HepG2 (cell line): Measurements from ENCODE around the gene NF2. TPM values are rescaled to one million over a fixed set of nuclear protein-coding genes. Genes with fewer than 3 reads are reported as not detected.

ENCODE experiments used
- ATAC-seq: fragments of 200-7000 bp; cut with Tn5 transposase; 3 replicates; pipeline ENCODE4 v1.9.1; 2020; ENCODE audit warnings: mild to moderate bottlenecking, moderate library complexity
- BruUV-seq: library from RNA; stranded (reverse); fragments of 400-500 nt; replicated peaks from 2 replicates; lab custom pipeline; 2021; lab: Mats Ljungman, UMichigan
- CTCF ChIA-PET: fragments of 300-600 bp; formaldehyde crosslinking; extraction: SDS; loops from one replicate; lab custom pipeline; 2021; ENCODE audit warnings: low total read pairs, inconsistent platforms, low intra/inter-chr PET ratio; lab: Yijun Ruan, JAX
- POLR2A ChIA-PET: fragments of 350-600 bp; sonication (Branson Sonifier 250); formaldehyde crosslinking; loops from one replicate; lab custom pipeline; 2020; ENCODE audit warnings: antibody characterized with exemption, inconsistent platforms; lab: Yijun Ruan, JAX
- DNase-seq: peaks from one replicate; pipeline ENCODE4 v3.0.0-alpha.2; 2015; ENCODE audit warnings: low spot score
- FAIRE-seq: peaks from 3 replicates; lab custom pipeline; 2011; peaks lifted over from hg19 to GRCh38; lab: Jason Lieb, UNC
- H2AFZ ChIP-seq: one replicate; pipeline ENCODE4 v1.6.1; 2011; ENCODE audit warnings: low read length, inconsistent platforms
- H3K27ac ChIP-seq: fragments of 300-600 bp; 3 replicates; pipeline ENCODE4 v1.8.0; 2011; ENCODE audit warnings: mixed run types, mild to moderate bottlenecking, mixed read lengths, low read length, inconsistent platforms; ENCODE audit not compliant: insufficient read depth; ENCODE audit errors: extremely low read length
- H3K27me3 ChIP-seq, 2 experiments: fragments of 200-600 bp in 1 of 2; 2 replicates in 1 of 2; 3 replicates in 1 of 2; pipeline versions ENCODE4 v1.6.0 to v1.8.0; 2011; ENCODE audit warnings: low read length in 2 of 2, mild to moderate bottlenecking in 2 of 2, moderate library complexity in 2 of 2, inconsistent platforms in 1 of 2; ENCODE audit not compliant: insufficient read depth in 2 of 2, control insufficient read depth in 1 of 2
- H3K36me3 ChIP-seq, 2 experiments: fragments of 200-600 bp in 1 of 2; replicated peaks in 1 of 2; 2 replicates in 1 of 2; 3 replicates in 1 of 2; pipeline versions ENCODE4 v1.5.1 to v1.8.0; 2011; ENCODE audit warnings: low read length in 2 of 2, inconsistent platforms in 1 of 2; ENCODE audit not compliant: insufficient read depth in 2 of 2, control insufficient read depth in 1 of 2
- H3K4me1 ChIP-seq: 2 replicates; pipeline ENCODE4 v1.5.1; 2012; ENCODE audit warnings: low read length, inconsistent platforms; ENCODE audit not compliant: insufficient read depth
- H3K4me2 ChIP-seq: 2 replicates; pipeline ENCODE4 v1.6.0; 2011; ENCODE audit warnings: low read depth, low read length, inconsistent platforms
- H3K4me3 ChIP-seq, 3 experiments: fragments of 200-600 bp in 1 of 3; sonication (generic), shearing (Covaris generic) in 1 of 3; replicated peaks in 1 of 3; 2 replicates each; pipeline ENCODE4 v1.5.1; 2011 to 2016; ENCODE audit warnings: low read length in 3 of 3, inconsistent platforms in 2 of 3, low read depth in 2 of 3, mild to moderate bottlenecking in 2 of 3, control low read depth in 1 of 3, mixed read lengths in 1 of 3; ENCODE audit not compliant: insufficient read depth in 1 of 3
- H3K79me2 ChIP-seq: one replicate; pipeline ENCODE4 v1.6.1; 2011; ENCODE audit warnings: low read length, inconsistent platforms; ENCODE audit not compliant: insufficient read depth
- H3K9ac ChIP-seq: 2 replicates; pipeline ENCODE4 v1.6.0; 2011; ENCODE audit warnings: mild to moderate bottlenecking, low read depth, low read length, inconsistent platforms; ENCODE audit not compliant: insufficient read depth
- H3K9me3 ChIP-seq: 2 replicates; pipeline ENCODE4 v1.5.1; 2012; ENCODE audit warnings: mild to moderate bottlenecking, low read length
- H4K20me1 ChIP-seq: 2 replicates; pipeline ENCODE4 v1.6.0; 2011; ENCODE audit warnings: inconsistent platforms, mild to moderate bottlenecking, low read length, moderate library complexity; ENCODE audit not compliant: insufficient read depth
- ADNP ChIP-seq: sonication (generic); formaldehyde crosslinking; IDR thresholded peaks from 2 replicates; pipeline ENCODE4 v1.4.0; 2020; ENCODE audit warnings: missing genetic modification reagents
- CBFB ChIP-seq: sonication (generic); formaldehyde crosslinking; IDR thresholded peaks from 2 replicates; pipeline ENCODE4 v1.4.0; 2020; ENCODE audit warnings: missing genetic modification reagents
- DNMT1 ChIP-seq: sonication (generic); formaldehyde crosslinking; IDR thresholded peaks from 2 replicates; pipeline ENCODE4 v1.5.1; 2020; ENCODE audit warnings: mild to moderate bottlenecking, missing genetic modification reagents
- HNRNPK ChIP-seq: fragments of 200-400 bp; formaldehyde crosslinking; IDR thresholded peaks from 2 replicates; pipeline ENCODE4 v1.6.1; 2018; ENCODE audit warnings: low read length, low read depth, moderate library complexity, mild to moderate bottlenecking; ENCODE audit not compliant: poor library complexity, severe bottlenecking
- HOMEZ ChIP-seq: IDR thresholded peaks from 2 replicates; pipeline ENCODE4 v1.6.1; 2016; ENCODE audit warnings: low read depth
- KAT8 ChIP-seq: IDR thresholded peaks from 2 replicates; pipeline ENCODE4 v1.6.1; 2016; ENCODE audit warnings: missing genetic modification reagents, missing compliant biosample characterization
- MAFF ChIP-seq: IDR thresholded peaks from 2 replicates; pipeline ENCODE4 v1.6.1; 2011; ENCODE audit warnings: low read depth, low read length, improper control_type of control experiment
- MAFK ChIP-seq, 2 experiments: IDR thresholded peaks in 1 of 2; conservative IDR thresholded peaks in 1 of 2; 2 replicates each; pipeline ENCODE4 v1.6.1; 2011; ENCODE audit warnings: improper control_type of control experiment in 2 of 2, low read length in 2 of 2
- POGK ChIP-seq: sonication (generic); formaldehyde crosslinking; conservative IDR thresholded peaks from 2 replicates; pipeline ENCODE4 v1.8.0; 2022; ENCODE audit warnings: mild to moderate bottlenecking, moderate library complexity, missing genetic modification reagents
- TEAD3 ChIP-seq: optimal IDR thresholded peaks from 2 replicates; pipeline ENCODE3; 2016; ENCODE audit warnings: borderline replicate concordance
- ZNF143 ChIP-seq: sonication (generic); formaldehyde crosslinking; IDR thresholded peaks from 2 replicates; pipeline ENCODE4 v1.4.0; 2020; ENCODE audit warnings: missing genetic modification reagents
- ZNF256 ChIP-seq: sonication (generic); formaldehyde crosslinking; conservative IDR thresholded peaks from 2 replicates; pipeline ENCODE4 v1.4.0; 2020; ENCODE audit warnings: missing genetic modification reagents
- ZNF263 ChIP-seq: sonication (generic); formaldehyde crosslinking; IDR thresholded peaks from 2 replicates; pipeline ENCODE4 v1.4.0; 2020; ENCODE audit warnings: missing genetic modification reagents
- ZNF589 ChIP-seq: sonication (generic); formaldehyde crosslinking; conservative IDR thresholded peaks from 2 replicates; pipeline ENCODE4 v1.8.0; 2022; ENCODE audit warnings: mild to moderate bottlenecking, moderate library complexity, missing genetic modification reagents
- ZNF83 ChIP-seq: sonication (generic); formaldehyde crosslinking; IDR thresholded peaks from 2 replicates; pipeline ENCODE4 v1.4.0; 2020; ENCODE audit warnings: missing genetic modification reagents, mild to moderate bottlenecking, borderline replicate concordance
- WGBS: methylation state at CpG from one replicate; pipeline ENCODE4 v1.1.6; 2017; ENCODE audit warnings: low lambda C conversion rate; 5-methylcytosine and 5-hydroxymethylcytosine counted together
- in situ Hi-C: cut with HindIII; loops from 2 replicates; pipeline ENCODE4 v1.10.0; 2017; ENCODE audit warnings: low pct_unique_long_range_greater_than_20kb; ENCODE audit not compliant: extremely low pct_ligation_motif_present
- intact Hi-C: fragments of 100-400 bp; cut with micrococcal nuclease; formaldehyde crosslinking; loops from one replicate; pipeline ENCODE4 v1.10.0; 2022; ENCODE audit not compliant: unreplicated experiment
- polyA plus RNA-seq, 8 experiments: library from polyadenylated mRNA; depleted of rRNA in 3 of 8; stranded (reverse) in 7 of 8; unstranded in 1 of 8; fragments of >200 nt; fragmentation: Illumina TruSeq in 4 of 8; extraction: Trizol in 4 of 8; gene quantifications; 2 replicates each; pipeline versions ENCODE4 v1.2.1 to v1.2.3, GENCODE V29; 2011 to 2016; ENCODE audit warnings: low read depth in 4 of 8, missing spikeins in 1 of 8, mixed read lengths in 1 of 8; ENCODE audit not compliant: insufficient read depth in 1 of 8
- total RNA-seq, 5 experiments: library from RNA; depleted of rRNA; stranded (reverse); fragments of >200 nt; fragmentation: Illumina TruSeq; extraction: Trizol; gene quantifications; 2 replicates each; pipeline ENCODE4 v1.2.3, GENCODE V29; 2016; ENCODE audit warnings: low read depth in 1 of 5

Gene NF2
- total and polyA plus RNA-seq, 2 of the 13 experiments (the other 11 are each of a cell fraction or from before 2014, with no cell fraction given), result 9.3 to 33.3 TPM

GRCh38 chr22:29617922-29618629 lies 14.6 kb downstream of the NF2 start:
- POLR2A ChIA-PET, result no interaction called here
- Histone ChIP-seq H4K20me1 (no peaks in the 10 kb centered on the region), H3K27ac (no peak overlapping the region), H3K4me3 (no peak overlapping the region), H3K27me3 (no peaks in the 10 kb centered on the region), H3K9ac (no peak overlapping the region), H3K36me3 (no peaks in the 10 kb centered on the region), H3K79me2 (peaks cover 24% of the 10 kb centered on the region), H2AFZ (no peak overlapping the region), H3K9me3 (no peaks in the 10 kb centered on the region), H3K4me2 (no peak overlapping the region), H3K4me1 (peaks cover 10% of the 10 kb centered on the region)
- DNase-seq, result no peak
- no TSS peak for BruUV-seq
- no peak for ATAC-seq
- FAIRE-seq, result no peak
- in situ Hi-C loops (no loop called here), intact Hi-C loops (no loop called here)
- CTCF ChIA-PET, result no interaction called here
- WGBS, result 61% methylated on average over 2 of the region's 2 CpGs
- TF ChIP-seq MAFF (peak; percentile 36; the same call in 1 of the 2 replicates), MAFK (conservative IDR thresholded peaks at IDR 0.05 in 1 of 2, IDR thresholded peaks at IDR 0.05 in 1 of 2; ENCODE audit: low read length in 2 of 2) (peak; percentile 35 to 62; a peak in 3 of 4 replicates), HOMEZ (CRISPR knock-in tag) (no peak)

GRCh38 chr22:29621761-29622526 lies 18.5 kb downstream of the NF2 start:
- no peak overlapping the region for H3K9ac ChIP-seq
- ATAC-seq (no peak), DNase-seq (peak; percentile 19), FAIRE-seq (no peak)
- no peak overlapping the region for H3K4me3 ChIP-seq
- peaks cover 39% of the 10 kb centered on the region for H3K4me1 ChIP-seq
- no peaks in the 10 kb centered on the region for H4K20me1 ChIP-seq
- intact Hi-C loops, result no loop called here
- BruUV-seq, result no TSS peak
- CTCF ChIA-PET, result no interaction called here
- no peak overlapping the region for H3K27ac ChIP-seq
- no peak overlapping the region for H2AFZ ChIP-seq
- H3K36me3 ChIP-seq, result no peaks in the 10 kb centered on the region
- 87% methylated on average over 5 of the region's 5 CpGs for WGBS
- no peak overlapping the region for H3K4me2 ChIP-seq
- H3K9me3 ChIP-seq, result no peaks in the 10 kb centered on the region
- H3K79me2 ChIP-seq, result peaks cover 30% of the 10 kb centered on the region
- no peaks in the 10 kb centered on the region for H3K27me3 ChIP-seq
- POLR2A ChIA-PET, result no interaction called here
- in situ Hi-C loops, result no loop called here
- TF ChIP-seq ZNF143 (CRISPR knock-in tag) (no peak), POGK (CRISPR knock-in tag) (no peak), ZNF83 (CRISPR knock-in tag) (no peak), ZNF589 (no peak), CBFB (CRISPR knock-in tag) (no peak), DNMT1 (no peak), TEAD3 (CRISPR knock-in tag) (no peak), ZNF256 (no peak), ADNP (CRISPR knock-in tag) (no peak), ZNF263 (CRISPR knock-in tag) (no peak), HNRNPK (no peak), KAT8 (CRISPR knock-in tag) (no peak)
